HG03025 (cell line): ENCODE results near the gene TCOF1.

ENCODE experiments used
- ATAC-seq: cut with Tn5 transposase; IDR thresholded peaks from one replicate; pipeline ENCODE4 v1.9.1; 2021; ENCODE audit warnings: mild to moderate bottlenecking, moderate library complexity; ENCODE audit not compliant: unreplicated experiment, low FRiP score

Gene TCOF1

DNA sequence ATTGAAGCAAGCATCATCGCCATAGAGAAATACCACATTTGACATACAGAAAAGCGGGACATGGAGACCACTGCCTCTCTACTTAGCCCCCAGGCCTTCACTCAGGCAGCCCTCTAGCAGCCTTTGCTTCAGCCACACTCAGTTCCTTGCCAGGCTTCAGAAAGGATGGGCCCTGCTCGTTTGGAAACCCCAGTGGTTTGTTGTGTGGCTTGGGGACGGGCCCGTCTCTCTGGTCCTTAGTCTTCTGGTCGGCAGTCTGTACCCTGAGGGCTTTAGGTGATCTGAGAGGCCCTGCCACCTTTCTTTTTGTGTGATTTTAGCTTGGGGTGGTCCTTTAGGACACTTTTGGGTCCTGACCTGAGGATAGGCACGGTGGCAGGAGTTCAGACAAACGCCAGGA, 33.7 kb upstream of the TCOF1 start:
- ATAC-seq: no peak

DNA sequence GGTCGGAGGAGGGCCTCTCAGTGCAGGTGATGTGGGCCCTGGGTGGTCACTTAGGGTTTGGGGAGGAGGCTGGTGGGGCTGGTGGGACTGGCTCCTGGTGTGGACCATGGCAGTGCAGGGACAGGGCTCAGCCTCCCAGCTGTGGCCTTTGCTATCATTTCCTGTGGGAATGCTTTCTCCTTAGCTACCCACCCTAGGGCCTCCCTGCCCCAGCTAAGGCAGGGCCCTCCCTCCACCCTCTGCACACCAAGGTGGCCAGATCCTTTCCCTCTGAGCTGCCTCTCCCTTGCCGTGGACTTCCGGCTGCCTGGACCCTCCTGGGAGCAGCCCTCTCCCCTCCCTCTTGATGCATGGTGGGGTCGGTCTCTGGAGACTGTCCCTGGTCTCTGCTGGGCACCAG, 32.1 kb upstream of the TCOF1 start:
- no peak for ATAC-seq

DNA sequence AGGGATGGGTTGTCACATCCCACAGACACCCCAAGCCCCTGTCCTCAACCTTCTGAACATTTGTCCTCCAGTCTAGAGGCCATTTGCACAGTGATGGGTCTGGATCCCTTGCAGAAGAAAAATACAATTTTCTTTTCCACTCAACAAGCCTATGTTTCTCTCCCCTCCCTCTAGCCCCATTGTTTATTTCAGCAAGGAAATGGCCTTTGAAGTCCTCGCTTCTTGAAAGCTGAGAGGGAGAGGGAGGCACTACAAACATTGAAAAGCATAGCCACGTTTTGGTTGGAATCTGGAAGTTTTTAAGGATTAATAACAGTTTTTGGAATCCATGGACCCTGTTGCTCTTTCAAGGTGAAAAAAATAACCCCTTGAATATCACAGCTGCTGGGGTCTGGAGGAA, 30.8 kb upstream of the TCOF1 start:
- no peak for ATAC-seq

DNA sequence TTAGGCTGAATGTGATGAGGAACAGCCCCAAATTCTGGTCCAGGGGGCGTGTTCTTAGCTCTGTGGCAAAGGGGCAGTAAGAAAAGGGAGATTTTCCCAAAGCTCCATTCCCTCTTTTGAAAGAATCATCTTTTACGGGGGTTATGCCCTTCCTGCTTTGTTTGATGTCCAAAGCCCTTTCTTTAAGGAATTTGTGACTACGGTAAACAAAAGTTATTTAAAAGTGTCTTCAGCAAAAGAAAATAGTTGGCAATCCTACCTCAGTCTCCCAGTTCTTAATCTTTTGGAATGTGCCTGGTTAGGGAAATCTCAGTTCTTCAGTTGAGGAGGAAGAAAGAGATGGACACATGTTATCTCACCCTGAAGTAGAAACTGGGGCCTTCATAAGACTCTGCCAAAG, 30.4 kb upstream of the TCOF1 start:
- ATAC-seq: no peak

DNA sequence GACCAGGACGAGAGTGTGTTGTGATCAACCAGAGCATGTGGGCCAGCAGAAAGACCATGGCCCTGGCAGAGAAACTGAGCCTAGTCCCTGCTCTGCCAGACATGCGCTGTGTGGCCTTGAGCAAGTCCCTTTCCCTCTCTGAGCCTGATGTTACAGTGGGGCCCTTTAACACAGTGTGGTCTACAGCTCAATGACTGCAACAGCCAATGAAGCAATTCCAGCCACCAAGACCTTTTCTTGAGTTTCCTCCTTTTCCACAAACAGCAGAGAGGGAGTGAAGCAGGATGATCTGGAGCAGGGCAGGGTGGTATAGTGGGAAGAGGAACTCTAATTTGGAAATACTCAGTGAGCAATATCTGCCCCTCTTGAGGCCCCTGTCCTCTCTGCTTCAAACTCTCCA, 29.0 kb upstream of the TCOF1 start:
- ATAC-seq: no peak

DNA sequence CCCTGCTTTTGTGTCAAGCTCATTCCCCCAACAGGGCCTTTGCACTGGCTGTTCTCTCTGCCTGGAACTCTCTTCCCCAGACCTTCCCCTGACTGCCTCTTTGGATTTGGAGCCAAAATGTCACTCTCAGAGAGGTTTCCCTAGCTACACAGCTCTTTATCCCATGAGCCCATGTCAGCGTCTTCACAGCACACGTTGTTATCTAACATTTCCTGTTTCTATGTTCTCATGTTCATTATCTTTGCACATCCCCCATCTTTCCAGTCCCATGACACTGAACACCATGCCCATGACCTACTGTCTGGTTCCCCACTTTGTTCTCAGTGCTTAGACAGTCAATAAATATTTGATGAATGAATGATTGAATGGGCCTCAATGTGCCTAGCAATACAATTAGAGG, 28.5 kb upstream of the TCOF1 start:
- ATAC-seq: no peak

DNA sequence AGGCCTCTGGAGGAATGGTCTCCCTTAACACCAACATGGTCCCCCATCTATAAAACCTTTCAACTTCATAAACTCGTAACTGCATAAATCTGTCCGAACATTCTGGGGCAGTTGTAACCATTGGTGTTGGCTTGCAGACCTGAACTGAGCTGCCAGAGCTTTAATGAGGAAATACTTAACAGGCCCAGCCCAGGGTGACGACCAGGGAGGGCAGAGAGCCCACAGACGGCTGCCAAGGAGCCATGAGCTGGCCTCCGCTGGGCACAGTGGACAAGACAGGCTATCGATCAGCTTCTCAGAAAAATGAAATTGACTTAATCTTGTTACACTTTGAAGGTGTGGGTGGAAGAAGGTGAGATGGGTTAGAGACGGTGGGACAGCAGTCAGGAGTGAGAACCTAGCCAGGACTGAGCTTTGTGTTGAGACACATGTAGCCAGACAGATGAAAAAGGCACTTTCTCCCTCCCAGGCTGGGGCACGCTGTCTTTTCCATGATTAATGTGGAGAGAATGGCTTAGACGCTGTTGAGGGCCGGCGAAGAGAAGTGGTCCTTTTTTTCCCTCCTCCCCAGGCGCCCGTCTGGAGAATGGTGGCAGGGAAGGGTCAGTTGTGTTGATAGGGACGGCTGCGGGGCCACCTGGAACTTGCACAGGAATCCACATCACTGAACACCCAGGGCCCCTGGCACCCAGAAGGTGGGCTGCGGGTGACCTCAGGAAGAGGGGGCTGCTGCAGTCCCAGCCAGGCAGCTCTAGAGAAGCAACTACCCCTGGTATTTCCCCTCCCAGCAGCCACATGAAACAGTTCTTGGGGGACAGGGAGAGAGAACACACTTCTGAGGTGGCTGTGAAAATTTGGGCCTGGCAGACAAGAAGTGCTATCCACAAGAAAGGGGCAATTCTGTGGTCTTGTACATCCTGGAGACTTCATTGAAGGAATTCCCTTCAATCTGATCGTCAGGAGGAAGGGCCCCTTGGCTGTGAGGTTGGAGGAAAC, 27.3 kb upstream of the TCOF1 start:
- ATAC-seq: no peak

DNA sequence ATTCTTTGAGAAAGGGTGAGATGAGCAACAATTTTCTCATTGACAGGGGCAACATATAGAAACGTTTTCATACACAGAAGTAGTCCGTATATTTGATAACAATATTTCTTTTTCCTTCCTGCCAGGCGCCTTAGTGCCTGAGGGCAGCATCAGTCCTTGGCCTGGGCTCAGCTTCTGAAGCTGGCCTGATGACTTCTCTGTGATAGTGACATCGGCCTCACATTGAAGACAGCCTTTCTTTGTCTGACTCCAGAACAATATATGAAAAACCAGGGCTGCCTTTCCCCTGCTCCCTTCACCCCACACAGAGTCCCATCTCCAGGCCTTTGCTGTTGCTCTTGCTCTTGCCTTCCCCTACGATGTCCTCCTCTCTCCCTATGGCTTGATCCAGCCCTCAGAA, 24.1 kb upstream of the TCOF1 start:
- ATAC-seq: no peak

DNA sequence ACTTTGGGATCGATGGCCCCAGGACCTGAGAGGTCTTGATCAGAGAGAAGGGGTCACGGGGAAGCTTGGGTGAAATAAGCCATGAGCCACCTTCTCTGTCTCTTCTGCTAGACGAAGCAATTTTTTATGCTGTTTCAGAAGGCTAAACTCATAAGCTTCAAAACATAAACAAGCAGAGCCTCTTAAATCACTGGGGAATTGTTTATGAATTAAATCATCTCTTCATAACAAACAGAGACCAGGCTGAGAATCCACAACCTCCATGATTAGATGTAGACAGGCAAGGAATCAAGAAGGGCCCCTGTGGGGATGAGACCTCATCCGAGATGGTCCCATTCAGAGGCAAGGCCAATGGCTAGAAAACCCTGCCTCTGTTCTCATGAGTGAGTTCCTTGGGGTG, 21.7 kb upstream of the TCOF1 start:
- no peak for ATAC-seq

DNA sequence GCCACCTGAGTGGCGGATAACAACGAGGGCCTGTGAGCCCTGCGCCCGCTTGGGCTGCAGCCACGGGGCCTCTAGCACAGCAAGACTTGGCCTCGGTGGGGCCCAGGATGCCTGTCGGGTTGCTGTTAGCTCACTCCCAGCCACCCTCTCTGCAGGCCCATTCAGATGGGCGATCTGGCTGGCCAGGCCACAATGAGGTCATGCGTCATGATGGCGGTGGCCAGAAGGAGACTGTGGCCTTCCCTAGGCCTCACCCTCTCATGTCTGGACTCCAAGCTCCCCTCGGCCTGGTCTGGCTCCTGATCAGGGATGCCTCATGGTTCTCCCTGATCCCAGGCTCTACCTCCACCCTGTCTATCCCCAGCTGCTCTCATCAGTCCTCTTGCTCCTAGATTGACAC, 19.0 kb upstream of the TCOF1 start:
- ATAC-seq: no peak

DNA sequence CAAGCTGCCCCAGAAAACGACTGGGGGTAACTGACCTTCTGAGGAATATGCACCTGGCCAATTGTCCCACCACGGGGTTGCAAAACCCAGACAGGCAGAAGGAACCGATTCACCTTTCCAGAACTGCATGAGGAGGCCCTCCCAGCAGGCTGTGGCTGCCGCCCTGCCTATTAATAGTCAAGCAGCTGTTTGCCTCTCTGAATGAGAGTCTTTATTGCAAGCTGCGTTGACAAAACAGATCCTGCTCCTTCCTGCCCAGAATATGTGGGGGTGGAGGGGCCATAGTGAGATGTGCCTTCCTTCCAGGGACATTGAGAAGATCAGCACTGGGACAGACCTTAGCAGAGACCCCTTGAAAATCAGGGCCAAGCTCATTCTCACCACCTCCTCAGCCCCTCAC, 18.3 kb upstream of the TCOF1 start:
- no peak for ATAC-seq

DNA sequence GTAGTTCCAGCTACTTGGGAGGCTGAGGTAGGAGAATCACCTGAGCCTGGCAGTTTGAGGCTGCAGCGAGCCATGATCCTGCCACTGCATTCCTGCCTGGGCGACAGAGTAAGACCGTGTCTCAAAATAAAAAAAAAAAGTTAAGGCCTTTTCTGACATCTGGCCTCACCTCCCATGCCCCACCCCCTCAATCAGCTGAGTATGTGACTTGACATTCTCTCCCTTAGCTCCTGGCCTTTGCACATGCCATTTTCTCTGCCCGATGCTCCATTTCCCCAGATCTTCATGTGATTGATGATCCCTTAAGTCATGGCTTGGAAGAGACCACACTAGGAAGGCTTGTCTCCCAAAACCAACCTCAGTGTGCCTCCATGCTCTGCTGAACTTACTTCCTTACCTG, 17.7 kb upstream of the TCOF1 start:
- ATAC-seq: no peak

DNA sequence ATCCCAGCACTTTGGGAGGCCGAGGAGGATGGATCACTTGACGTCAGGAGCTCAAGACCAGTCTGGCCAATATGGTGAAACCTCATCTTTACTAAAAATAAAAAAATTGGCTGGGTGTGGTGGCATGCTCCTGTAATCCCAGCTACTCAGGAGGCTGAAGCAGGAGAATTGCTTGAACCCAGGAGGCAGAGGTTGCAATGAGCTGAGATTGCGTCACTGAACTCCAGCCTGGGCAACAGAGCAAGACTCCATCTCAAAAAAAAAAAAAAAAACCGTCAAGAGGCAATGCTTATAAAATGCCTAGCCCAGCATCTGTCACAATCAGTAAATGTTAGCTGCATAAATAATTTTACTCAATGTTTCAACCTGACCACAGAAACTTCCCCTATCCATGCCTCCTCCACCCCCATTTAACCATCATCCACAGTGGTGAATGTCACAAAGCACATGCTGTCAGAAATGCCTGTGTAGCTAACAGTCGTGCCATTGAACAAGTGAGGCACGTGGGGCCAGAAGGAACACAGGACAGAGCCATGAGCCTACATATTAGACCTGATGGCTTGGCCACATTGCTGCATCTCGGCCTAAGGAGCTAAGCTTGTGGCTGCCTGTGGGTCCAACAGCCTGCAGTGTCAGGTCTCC, 16.8 kb upstream of the TCOF1 start:
- ATAC-seq: no peak

DNA sequence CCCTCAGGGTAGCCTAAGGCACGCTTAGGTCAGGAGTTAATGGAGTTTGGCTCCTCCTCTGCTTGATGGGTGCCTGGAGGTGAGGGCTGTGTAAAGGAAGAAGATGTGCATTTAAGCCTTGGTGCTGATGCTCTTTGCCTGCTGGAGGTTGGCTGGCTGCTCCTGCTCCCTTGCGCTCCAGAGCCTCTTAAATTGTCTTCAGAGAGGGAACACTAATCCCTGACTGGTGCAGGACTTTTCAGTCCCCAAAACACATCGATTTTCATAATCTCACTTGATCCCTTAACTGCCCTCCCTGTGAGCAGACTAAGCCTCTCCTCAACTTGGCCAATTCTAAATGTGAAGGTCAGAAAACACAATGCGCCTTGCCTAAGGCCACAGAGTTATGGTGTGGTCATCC, 16.2 kb upstream of the TCOF1 start:
- no peak for ATAC-seq

DNA sequence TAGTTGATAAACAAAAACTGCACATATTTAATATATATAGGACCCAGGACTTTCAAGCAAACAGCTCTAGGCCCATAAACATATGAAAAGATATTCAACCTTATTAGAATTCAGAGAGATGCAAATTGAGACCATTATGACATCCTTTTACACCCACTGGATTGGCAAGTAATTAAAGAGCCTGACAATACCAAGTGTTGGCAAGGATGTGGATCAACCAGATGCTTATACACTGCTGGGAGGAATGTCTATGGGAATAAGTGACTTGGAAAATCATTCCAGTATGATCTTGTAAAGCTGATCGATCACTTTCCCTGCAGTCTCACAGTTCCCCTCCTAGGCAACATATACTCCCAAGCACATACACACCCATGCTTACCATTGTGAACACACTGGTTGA, 15.5 kb upstream of the TCOF1 start:
- no peak for ATAC-seq

DNA sequence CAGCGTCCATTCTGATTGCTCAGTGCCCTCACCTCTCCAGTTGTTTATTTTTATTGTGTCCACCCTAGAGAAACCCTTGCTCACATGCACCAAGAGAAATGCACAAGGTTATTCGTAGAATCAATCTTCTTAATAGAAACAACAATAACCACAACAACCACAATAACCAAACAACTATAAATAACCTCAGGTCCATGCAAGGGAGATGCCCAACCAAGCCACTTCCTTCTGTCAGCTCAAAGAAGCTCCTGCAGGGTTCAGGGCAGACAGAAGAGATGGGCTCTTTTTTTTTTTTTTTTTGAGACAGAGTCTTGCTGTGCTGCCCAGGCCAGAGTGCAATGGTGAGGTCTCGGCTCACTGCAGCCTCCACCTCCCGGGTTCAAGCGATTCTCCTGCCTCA, 14.9 kb upstream of the TCOF1 start:
- no peak for ATAC-seq

DNA sequence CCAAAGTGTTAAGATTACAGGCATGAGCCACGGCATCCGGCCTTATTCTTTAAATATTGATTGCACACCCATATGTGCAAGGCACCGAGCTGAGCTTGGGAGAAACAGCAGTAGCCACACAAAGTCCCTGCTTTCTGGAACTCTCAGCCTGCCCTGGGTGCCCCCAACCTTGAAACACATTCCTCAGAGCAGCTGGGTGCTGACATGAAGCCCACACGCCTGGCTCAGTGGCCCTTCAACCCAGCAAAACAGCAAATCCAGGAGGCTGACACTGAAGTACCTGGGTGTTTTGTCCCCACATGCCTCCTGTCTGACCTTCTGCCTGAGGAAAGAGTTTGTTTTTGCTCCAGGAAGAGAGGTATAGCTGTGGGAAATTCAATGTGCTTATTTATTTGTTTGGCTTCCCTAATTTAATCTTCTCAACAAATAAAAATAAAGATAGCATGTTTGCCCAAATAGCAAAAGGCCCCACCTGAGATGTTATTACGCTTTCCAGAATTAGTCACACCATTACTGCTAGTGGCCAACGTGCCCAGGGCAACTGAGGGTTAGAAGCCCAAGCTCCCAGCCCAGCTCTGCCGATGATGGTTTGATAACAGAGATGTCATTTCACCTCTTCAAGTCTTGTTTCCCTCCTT, 13.4 kb upstream of the TCOF1 start:
- ATAC-seq: no peak

DNA sequence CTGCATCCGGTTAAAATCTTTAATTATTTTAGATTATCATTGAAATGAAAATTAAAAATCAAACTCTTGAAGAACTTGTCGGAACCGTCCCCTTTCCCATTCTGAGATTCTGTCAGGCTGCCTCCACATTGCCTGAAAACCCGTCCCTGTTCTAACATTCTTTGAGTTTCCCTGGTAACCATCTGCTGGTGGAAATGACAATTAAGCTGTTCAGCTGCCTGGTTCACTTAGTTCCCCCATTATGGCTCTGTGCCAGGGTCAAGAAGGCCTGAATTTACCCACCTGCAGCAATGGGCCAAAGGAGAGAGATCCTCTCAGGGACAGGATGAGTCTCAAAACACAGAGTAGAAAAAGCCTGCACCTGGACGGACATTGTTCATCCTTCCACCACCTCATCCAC, 11.8 kb upstream of the TCOF1 start:
- ATAC-seq: no peak

DNA sequence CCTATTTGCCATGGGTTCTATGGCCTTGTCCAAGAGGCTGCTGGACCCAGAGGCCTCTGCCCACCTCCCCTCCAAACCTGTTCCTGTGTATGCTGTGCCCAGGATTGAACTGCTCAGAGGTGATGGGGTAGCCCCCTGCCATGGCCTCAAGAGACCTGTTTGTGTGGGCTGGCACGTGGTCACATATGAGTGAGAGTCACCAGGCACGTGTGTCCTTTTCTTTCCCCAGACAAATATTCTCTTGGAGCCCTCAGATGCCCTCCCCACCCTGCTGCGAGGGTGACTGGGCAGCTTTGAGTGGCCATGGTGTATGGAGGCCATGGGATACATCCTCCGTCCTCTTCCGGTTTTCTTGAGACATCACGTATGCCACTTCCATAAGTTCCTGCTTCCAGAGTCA, 10.9 kb upstream of the TCOF1 start:
- ATAC-seq: no peak

DNA sequence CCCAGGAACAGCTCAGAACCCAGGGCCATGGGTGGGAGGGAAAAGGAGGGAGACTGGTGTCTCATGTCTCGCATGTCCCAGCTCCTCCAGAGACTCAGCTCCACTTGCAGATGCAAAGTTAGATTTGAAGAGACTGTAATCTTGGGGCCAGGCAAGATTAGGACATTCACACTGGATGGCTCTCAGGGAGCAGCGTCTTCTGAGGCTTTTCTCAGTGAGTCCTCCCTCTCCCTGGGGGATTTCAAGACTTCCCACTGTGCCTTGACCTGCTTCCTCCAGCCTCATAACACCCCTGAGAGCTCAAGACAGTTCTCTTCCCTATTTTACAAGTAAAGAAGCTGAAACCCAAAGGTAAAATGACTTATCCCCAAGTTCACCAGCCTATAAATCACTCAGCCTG, 10.5 kb upstream of the TCOF1 start:
- no peak for ATAC-seq

DNA sequence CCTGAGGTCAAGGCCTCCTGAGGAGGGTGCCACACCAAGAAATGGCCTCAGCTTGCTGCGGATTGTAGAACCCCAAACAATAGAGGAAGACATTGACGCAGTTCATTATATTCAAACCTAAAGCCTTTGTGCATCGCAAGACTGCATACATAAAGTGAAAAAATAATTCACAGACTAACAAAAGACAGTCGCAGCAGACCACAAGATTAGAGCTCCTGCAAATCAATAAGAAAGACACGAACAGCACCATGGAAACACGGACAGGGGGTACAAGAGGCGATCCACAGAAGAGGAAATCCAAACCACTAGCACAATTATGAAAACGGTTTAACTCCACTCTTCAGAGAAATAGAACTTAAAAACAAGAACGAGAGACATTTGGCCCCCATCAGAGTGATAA, 10.0 kb upstream of the TCOF1 start:
- ATAC-seq: no peak
